Lower leg skin (tissue), 3 donors: Measurements from ENCODE around the gene C6orf15.

Experiments
- POLR2A ChIP-seq, 2 donors: fragments of 450-650 bp; IDR thresholded peaks; one replicate each; pipeline ENCODE4 v1.6.1; 2016 to 2017; ENCODE audit warnings: antibody characterized with exemption in 2 of 2, mild to moderate bottlenecking in 1 of 2, moderate library complexity in 1 of 2
- TF ChIP-seq, protein P1 (sequence below), 3 donors: fragments of 450-650 bp; IDR thresholded peaks; one replicate each; pipeline ENCODE4 v1.5.1; 2016; ENCODE audit warnings: antibody characterized with exemption in 3 of 3, mild to moderate bottlenecking in 3 of 3, moderate library complexity in 2 of 3

GRCh38 chr6:31158140-31158862, 45.9 kb upstream of the C6orf15 start, which contains the start of gene TCF19:
- TF ChIP-seq, protein P1, sequence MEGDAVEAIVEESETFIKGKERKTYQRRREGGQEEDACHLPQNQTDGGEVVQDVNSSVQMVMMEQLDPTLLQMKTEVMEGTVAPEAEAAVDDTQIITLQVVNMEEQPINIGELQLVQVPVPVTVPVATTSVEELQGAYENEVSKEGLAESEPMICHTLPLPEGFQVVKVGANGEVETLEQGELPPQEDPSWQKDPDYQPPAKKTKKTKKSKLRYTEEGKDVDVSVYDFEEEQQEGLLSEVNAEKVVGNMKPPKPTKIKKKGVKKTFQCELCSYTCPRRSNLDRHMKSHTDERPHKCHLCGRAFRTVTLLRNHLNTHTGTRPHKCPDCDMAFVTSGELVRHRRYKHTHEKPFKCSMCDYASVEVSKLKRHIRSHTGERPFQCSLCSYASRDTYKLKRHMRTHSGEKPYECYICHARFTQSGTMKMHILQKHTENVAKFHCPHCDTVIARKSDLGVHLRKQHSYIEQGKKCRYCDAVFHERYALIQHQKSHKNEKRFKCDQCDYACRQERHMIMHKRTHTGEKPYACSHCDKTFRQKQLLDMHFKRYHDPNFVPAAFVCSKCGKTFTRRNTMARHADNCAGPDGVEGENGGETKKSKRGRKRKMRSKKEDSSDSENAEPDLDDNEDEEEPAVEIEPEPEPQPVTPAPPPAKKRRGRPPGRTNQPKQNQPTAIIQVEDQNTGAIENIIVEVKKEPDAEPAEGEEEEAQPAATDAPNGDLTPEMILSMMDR (IDR thresholded peaks at IDR 0.05): no peak
- TF ChIP-seq POLR2A (IDR thresholded peaks at IDR 0.05): no peak
